Activated CD8-positive, alpha-beta memory T cell treated with anti-CD3 and anti-CD28 coated beads for 24 hours (primary cell): Measurements from ENCODE around the gene LEPR.
"Not testable (repeated sequence)": the region's sequence is repeated elsewhere in the genome, so short reads cannot be mapped to it uniquely, and the experiment has no call there.

Experiments
- DNase-seq: peaks from one replicate; pipeline ENCODE4 v3.0.0-alpha.2; 2020

Gene LEPR

GRCh38 chr1:65420590-65421350, at the start of gene LEPR, which contains the start of gene LEPROT:
Gene LEPR (plus strand): TSS chr1:65420668. CDS start chr1:65565566, 144,898 bp downstream.
Gene LEPROT (plus strand): TSS chr1:65420668. CDS start chr1:65420725, 57 bp downstream.
- no peak for DNase-seq

DNA sequence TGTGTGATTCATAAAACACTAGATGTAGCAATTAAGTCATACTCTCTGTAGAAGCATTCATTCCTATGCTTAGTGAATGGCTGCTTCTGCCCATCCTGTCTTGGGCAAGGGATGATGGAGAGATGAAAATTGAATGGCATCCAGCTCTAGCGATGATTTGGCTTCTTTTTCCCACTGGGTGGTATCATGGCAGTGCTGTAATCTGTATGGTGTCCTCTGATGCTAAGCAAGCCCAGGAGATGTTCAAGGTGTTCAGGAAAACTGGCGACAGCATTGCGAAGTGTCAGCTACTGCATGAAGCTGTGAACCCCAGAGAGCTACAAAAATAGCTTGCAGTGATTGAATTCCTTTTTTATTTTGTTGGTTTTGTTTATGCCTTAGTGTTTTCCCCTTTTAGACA, 48.9 kb upstream of the LEPR start:
- no peak for DNase-seq

- no peak for DNase-seq
Observed at GRCh38 chr1:65372557-65372956, 47.9 kb upstream of the LEPR start.

DNA sequence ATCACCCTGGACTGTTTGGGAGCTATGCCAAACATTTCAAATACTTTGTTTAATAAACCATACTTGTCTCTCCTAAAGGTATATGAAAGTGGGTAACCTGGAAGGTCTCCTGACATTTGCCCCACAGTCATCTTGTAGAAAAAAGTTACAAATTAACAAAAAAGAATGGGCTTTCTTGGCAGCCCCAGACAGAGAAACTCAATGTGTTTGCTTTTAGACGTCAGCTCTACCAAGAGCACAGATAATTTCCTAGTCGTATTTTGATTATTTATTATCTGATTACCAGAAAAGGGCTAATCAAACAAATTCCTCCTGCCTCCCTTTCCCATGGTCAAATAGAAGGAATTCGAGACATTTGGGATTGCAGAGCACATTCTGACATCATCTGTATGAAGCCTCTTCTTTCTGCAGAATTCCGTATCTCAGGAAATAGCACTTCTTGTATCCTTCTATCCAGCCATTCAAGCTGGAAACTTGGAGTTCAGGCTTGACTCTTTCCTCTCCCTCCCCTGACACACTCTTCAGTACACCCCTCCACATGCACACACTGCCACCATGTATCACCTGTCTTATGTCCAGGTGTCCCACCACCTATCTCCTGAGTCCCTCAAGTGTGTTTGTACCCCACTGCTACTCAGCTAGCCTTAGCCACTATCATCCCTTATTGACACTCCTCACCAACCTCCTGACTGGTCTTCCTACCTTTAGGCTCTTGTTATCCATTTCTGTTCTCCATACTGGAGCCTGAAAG, 42.8 kb upstream of the LEPR start:
- no peak for DNase-seq

DNA sequence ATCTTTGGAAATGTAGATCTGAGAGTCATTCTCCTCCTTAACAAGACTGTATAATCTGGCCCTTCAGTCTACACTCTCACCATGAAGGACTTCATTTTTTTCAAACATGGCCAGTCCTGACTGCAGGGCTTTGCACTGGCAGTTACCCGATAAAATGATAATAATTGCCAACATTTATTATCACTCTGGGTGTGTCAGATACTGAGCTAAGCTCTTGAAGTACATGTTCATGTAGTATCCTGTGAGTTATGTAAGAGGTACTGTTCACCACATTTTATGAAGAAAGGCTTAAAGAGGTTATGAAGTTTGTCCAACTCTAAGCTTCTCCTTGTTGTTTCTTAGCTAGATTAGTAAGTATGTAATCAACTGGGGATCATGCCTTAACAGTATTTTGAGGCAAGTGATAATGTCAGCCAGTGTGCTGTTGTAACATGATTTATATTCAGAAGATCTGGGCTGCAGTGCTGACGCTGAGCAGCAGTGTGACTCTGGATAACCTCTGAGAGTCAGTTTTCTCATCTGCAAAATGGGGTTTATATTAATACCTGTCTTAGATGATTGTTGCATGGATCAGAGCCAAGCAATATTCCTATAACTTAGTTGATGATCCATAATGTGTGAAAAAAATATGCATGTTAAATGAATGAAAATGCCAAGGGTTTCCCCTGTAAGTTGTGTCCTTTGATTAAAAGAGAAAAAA, 42.1 kb upstream of the LEPR start:
- DNase-seq: no peak

DNA sequence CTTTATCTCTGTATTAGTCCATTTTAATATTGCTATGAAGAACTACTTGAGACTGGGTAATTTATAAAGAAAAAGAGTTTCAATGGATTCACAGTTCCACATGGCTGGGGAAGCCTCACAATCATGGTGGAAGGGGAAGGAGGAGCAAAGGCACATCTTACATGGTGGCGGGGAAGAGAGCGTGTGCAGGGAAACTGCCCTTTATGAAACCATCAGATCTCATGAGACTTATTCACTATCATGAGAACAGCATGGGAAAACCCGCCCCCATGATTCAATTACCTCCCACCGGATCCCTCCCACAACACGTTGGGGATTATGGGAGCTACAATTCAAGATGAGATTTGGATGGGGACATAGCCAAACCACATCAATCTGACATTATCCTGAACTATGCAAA, 36.0 kb upstream of the LEPR start:
- DNase-seq: not testable (repeated sequence)

GRCh38 chr1:65386439-65386838, 34.0 kb upstream of the LEPR start:
- DNase-seq: no peak

GRCh38 chr1:65387821-65388220, 32.6 kb upstream of the LEPR start:
- DNase-seq: no peak

- DNase-seq: no peak
Observed at GRCh38 chr1:65388908-65389695, 31.4 kb upstream of the LEPR start.

- no peak for DNase-seq
Observed at GRCh38 chr1:65392497-65392896, 28.0 kb upstream of the LEPR start.

DNA sequence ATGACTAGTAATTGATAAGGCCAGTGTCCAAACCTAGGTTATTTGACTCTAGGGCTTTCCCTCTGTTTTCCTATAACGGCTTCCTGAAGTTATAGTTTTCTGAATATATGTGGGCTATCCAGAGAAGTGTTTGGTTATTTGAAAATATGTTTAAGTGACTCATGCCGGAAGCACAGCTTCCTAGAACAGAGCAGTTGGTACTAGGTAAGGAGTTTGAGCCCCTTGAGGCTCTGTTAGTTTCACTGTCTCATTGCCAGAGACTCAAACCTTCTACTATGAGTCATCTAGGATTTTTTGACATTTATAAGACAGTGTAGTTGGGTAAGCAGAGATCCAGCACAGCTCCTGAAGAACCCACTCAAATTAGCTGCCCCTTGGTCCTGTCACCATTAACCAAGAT, 27.1 kb upstream of the LEPR start:
- DNase-seq: no peak

DNA sequence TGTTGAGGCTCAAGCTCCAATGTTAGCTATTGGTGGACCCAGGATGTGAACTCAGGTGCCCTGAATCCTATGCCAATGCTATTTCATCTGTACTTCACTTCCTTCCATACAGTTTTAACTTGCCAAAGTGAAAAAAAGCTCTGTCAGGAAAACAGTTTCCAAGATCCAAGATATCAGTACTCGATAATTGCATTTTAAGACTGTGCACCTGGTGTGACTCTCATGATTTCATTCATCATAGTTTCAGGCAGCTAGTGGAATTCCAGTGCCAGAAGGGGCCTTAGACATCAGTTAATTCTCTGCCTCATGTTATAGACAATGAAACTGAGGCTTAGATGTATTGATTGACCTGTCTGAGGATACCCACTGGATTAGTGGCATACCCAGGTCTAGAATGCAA, 26.5 kb upstream of the LEPR start:
- DNase-seq: no peak

DNA sequence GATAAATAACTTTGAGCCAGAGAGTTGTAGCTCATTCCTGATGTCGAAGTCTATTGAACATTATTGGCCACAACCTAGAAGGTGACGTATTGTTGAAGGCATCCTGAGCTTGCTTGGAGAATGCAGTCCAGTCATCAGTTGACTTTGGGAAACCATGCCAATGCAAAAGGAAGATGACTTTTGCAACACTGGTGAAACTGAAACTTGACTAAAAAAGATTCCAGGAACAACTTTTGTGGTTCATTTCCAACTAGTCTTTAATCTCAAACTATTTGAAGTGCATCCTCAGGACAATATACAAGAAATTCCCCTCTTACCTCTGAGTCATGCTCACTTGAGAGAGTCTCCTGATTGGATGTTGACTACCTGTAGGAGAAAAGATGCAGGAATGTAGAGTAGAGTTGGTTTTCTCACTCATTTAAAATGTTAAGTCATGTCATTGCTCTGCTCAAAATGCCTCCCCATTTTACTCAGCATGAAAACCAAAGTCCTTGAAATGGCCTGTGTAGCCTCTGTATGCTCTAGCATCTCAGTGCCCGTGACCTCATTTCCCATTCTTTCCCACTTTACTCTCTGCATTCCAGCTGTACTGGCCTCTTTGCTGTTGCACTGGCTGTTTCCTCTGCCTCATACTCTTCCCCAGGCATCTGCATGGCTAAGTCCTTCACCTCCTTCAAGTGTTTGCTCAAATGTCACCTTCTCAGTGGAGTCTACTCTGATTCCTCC, 24.4 kb upstream of the LEPR start:
- no peak for DNase-seq

- no peak for DNase-seq
Observed at GRCh38 chr1:65398083-65398482, 22.4 kb upstream of the LEPR start.

DNA sequence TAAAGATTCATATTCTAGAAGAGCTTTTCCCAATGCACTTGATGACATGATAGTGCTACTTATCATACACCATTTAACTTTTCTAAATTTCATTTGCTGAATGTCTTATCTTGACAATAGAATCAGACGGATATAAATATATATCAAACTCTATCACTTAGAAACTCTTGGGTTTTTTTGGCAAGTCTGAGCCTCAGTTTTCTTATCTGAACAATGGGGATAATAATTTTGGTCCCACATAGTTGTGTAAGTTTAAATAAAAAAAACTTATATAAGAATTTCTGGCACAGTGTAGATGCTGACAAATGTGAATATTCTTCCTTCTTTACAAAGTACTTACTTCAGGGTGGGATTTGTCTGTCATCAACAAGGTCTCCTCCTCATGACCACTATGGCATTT, 21.5 kb upstream of the LEPR start:
- DNase-seq: no peak

DNA sequence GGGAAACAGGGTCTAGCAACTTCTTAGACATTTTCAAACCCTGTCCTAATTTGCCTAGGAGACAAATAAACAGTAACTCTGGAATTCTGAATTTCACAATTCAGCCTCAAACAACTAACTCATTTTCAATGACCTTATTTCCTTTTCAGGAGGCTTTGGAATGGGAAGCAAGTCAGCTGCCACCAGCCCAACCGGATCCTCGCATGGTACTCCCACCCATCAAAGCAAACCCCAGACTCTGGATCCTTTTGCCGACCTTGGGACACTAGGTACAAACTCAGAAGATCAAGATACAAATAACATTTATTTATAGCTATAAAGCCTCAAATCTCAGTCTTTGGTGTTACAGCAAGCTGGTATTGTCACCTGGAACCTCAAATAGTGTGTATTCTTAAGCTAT, 18.9 kb upstream of the LEPR start:
- DNase-seq: no peak

- no peak for DNase-seq
Observed at GRCh38 chr1:65404941-65405340, 15.5 kb upstream of the LEPR start.

DNA sequence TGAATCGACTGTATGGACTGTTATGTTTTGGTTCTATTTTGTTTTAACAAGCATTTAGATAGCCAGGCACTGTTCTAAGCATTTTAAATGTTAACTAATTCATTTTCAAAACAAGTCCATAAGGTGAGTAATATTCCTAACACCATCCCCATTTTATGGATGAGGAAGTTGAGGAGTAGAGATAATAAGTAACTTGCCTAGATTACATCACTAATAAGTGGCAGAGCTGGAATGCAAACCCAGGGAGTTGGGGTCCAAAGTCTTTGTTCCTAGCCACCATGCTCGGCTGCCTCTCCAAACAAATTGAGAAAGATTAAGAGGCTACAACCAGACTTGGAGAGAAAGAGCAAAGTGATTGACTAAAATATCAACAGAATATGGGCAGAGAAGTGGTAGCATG, 12.6 kb upstream of the LEPR start:
- DNase-seq: no peak

GRCh38 chr1:65409314-65409713, 11.2 kb upstream of the LEPR start:
- DNase-seq: no peak

DNA sequence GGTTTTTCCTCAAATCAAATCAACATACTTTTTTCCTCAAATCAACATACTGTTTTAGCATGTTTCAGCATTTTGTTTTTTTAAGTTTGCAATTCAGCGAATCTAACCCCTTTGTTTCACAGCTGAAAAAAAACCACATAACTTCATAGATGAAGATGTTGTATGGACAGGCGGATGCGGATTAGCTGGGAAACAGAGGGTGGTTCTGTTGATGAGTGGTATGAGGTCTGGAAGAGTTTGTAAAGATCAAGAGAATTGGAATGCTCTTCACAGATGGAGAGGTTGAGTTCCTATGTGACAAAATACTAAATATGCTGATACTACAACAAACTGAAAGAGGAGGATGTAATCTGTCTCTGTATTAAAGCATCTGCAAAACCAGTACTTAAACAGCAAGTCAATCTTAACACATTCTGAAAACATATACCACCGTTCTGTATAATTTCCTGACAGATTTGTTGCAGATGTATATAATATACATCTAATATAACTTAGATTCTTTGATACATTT, 10.6 kb upstream of the LEPR start:
- DNase-seq: no peak

GRCh38 chr1:65412256-65412983, 8.0 kb upstream of the LEPR start:
- DNase-seq: no peak
